Naive thymus-derived CD4-positive, alpha-beta T cell (primary cell): ENCODE data around the gene HIVEP3. TPM values are rescaled to one million over a fixed set of nuclear protein-coding genes. Genes with fewer than 3 reads are reported as not detected.
"Not testable (repeated sequence)": the region's sequence is repeated elsewhere in the genome, so short reads cannot be mapped to it uniquely, and the experiment has no call there.

Source experiments
- ATAC-seq: fragments of 150-1000 bp; cut with Tn5 transposase; 2 replicates; pipeline ENCODE4 v1.10.0; 2021; ENCODE audit warnings: mild to moderate bottlenecking, moderate library complexity
- CTCF ChIA-PET: fragments of 350-600 bp; sonication (Branson Sonifier 250); formaldehyde crosslinking; loops from one replicate; lab custom pipeline; 2021; ENCODE audit warnings: antibody characterized with exemption; lab: Charles Lee
- POLR2A ChIA-PET: fragments of 350-600 bp; sonication (Branson Sonifier 250); formaldehyde crosslinking; loops from one replicate; lab custom pipeline; 2021; ENCODE audit warnings: antibody characterized with exemption, inconsistent platforms; lab: Charles Lee
- DNase-seq, 9 donors: peaks; one replicate each; pipeline versions ENCODE4 v3.0.0 to v3.0.0-alpha.2; 2020 to 2022; ENCODE audit warnings: mixed read lengths in 1 of 9
- H3K27ac ChIP-seq: one replicate; pipeline ENCODE4 v1.7.0; 2013; ENCODE audit warnings: mild to moderate bottlenecking, low read depth, low read length, moderate library complexity
- H3K27me3 ChIP-seq, 2 donors: one replicate each; pipeline ENCODE4 v1.7.0; 2013; ENCODE audit warnings: low read length in 2 of 2, mild to moderate bottlenecking in 2 of 2, moderate library complexity in 2 of 2; ENCODE audit not compliant: control insufficient read depth in 2 of 2, insufficient read depth in 2 of 2
- H3K36me3 ChIP-seq, 3 experiments: 1 replicate in 2 of 3; 2 replicates in 1 of 3; pipeline ENCODE4 v1.7.0; 2013; ENCODE audit warnings: low read length in 3 of 3, mild to moderate bottlenecking in 3 of 3, moderate library complexity in 1 of 3; ENCODE audit not compliant: insufficient read depth in 3 of 3, control insufficient read depth in 2 of 3
- H3K4me1 ChIP-seq, 2 donors: one replicate each; pipeline ENCODE4 v1.7.0; 2013; ENCODE audit warnings: low read length in 2 of 2, mild to moderate bottlenecking in 2 of 2, moderate library complexity in 1 of 2; ENCODE audit not compliant: control insufficient read depth in 2 of 2, insufficient read depth in 2 of 2
- H3K4me3 ChIP-seq: 2 replicates; pipeline ENCODE4 v1.7.0; 2013; ENCODE audit warnings: mild to moderate bottlenecking, low read length
- H3K9me3 ChIP-seq, 3 experiments: 1 replicate in 2 of 3; 2 replicates in 1 of 3; pipeline ENCODE4 v1.7.0; 2013; ENCODE audit warnings: low read length in 3 of 3; ENCODE audit not compliant: control insufficient read depth in 2 of 3
- H3K27ac Mint-ChIP-seq, 9 donors: one replicate each; pipeline ENCODE4 v1.8.0; 2020 to 2022; ENCODE audit warnings: mixed read lengths in 9 of 9, mild to moderate bottlenecking in 8 of 9, moderate library complexity in 5 of 9, inconsistent platforms in 2 of 9
- H3K27me3 Mint-ChIP-seq, 5 donors: one replicate each; pipeline ENCODE4 v1.8.0; 2021 to 2022; ENCODE audit warnings: mixed read lengths in 5 of 5, mild to moderate bottlenecking in 1 of 5
- H3K36me3 Mint-ChIP-seq, 5 donors: one replicate each; pipeline ENCODE4 v1.8.0; 2020 to 2022; ENCODE audit warnings: mixed read lengths in 5 of 5, mild to moderate bottlenecking in 3 of 5, inconsistent platforms in 1 of 5
- H3K4me1 Mint-ChIP-seq, 7 donors: one replicate each; pipeline ENCODE4 v1.8.0; 2020 to 2022; ENCODE audit warnings: mixed read lengths in 7 of 7, mild to moderate bottlenecking in 3 of 7, inconsistent platforms in 1 of 7
- H3K4me3 Mint-ChIP-seq, 10 donors: one replicate each; pipeline ENCODE4 v1.8.0; 2020 to 2022; ENCODE audit warnings: mild to moderate bottlenecking in 10 of 10, mixed read lengths in 10 of 10, moderate library complexity in 6 of 10, inconsistent platforms in 2 of 10
- H3K9me3 Mint-ChIP-seq, 11 donors: one replicate each; pipeline ENCODE4 v1.8.0; 2020 to 2022; ENCODE audit warnings: mixed read lengths in 11 of 11, mild to moderate bottlenecking in 4 of 11, inconsistent platforms in 1 of 11, moderate library complexity in 1 of 11
- intact Hi-C, 2 donors: fragments of 100-400 bp; cut with micrococcal nuclease; formaldehyde crosslinking; loops; one replicate each; pipeline ENCODE4 v1.15.1; 2023
- polyA plus RNA-seq, 2 donors: library from polyadenylated mRNA; unstranded; fragments of 300-500 nt; fragmentation: Illumina TruSeq; gene quantifications; one replicate each; pipeline ENCODE4 v1.2.3, GENCODE V29; 2021
- total RNA-seq, 6 experiments: library from RNA in 5 of 6; stranded (reverse) in 5 of 6; gene quantifications; 1 replicate in 5 of 6; 2 replicates in 1 of 6; pipeline ENCODE4 v1.2.3 and lab custom pipeline; 2021 to 2026

The HIVEP3 gene
- total and polyA plus RNA-seq, 7 experiments from 2014 or later, result 4.3 to 19.1 (median 7.0) TPM

GRCh38 chr1:41560496-41560895, 358.2 kb downstream of the HIVEP3 start:
- no peaks in the 10 kb centered on the region for H3K9me3 ChIP-seq
- no peaks in the 10 kb centered on the region for H3K27me3 Mint-ChIP-seq
- H3K4me1 ChIP-seq, result no peaks in the 10 kb centered on the region
- H3K4me3 ChIP-seq, result no peak overlapping the region
- H3K36me3 Mint-ChIP-seq, result peaks cover 4 to 36% (median 25%) of the 10 kb centered on the region in 5 donors
- intact Hi-C loops, result no loop called here
- peaks cover 0 to 11% (median 3%) of the 10 kb centered on the region in 11 donors for H3K9me3 Mint-ChIP-seq
- H3K36me3 ChIP-seq, result no peaks in the 10 kb centered on the region
- H3K4me3 Mint-ChIP-seq, result no peak overlapping the region
- no peak for ATAC-seq
- no peak overlapping the region for H3K27ac Mint-ChIP-seq
- CTCF ChIA-PET, result no interaction called here
- H3K27ac ChIP-seq, result no peak overlapping the region
- POLR2A ChIA-PET, result no interaction called here
- H3K4me1 Mint-ChIP-seq, result peaks cover 0 to 7% (median 0%) of the 10 kb centered on the region in 7 donors
- peak in 1 of 9 donors; percentile 19 for DNase-seq
- no peaks in the 10 kb centered on the region for H3K27me3 ChIP-seq

- intact Hi-C loops, result no loop called here
- peaks cover 5 to 41% (median 25%) of the 10 kb centered on the region in 5 donors for H3K36me3 Mint-ChIP-seq
- ChIA-PET CTCF (no interaction called here), POLR2A (no interaction called here)
- H3K27me3 Mint-ChIP-seq, result no peaks in the 10 kb centered on the region
- H3K4me1 ChIP-seq, result no peaks in the 10 kb centered on the region
- H3K9me3 ChIP-seq, result no peaks in the 10 kb centered on the region
- H3K27ac ChIP-seq, result no peak overlapping the region
- DNase-seq (peak in 1 of 9 donors; percentile 16), ATAC-seq (no peak)
- H3K36me3 ChIP-seq, result no peaks in the 10 kb centered on the region
- no peak overlapping the region for H3K4me3 Mint-ChIP-seq
- H3K27me3 ChIP-seq, result no peaks in the 10 kb centered on the region
- H3K27ac Mint-ChIP-seq, result peak overlapping the region in 1 of 9 donors; percentile 23
- no peak overlapping the region for H3K4me3 ChIP-seq
- H3K4me1 Mint-ChIP-seq, result peaks cover 0 to 7% (median 0%) of the 10 kb centered on the region in 7 donors
- H3K9me3 Mint-ChIP-seq, result peaks cover 0 to 13% (median 4%) of the 10 kb centered on the region in 11 donors
Measured at GRCh38 chr1:41559331-41559730, 359.4 kb downstream of the HIVEP3 start.

- Mint-ChIP-seq H3K9me3 (peaks cover 0 to 16% (median 7%) of the 10 kb centered on the region in 11 donors), H3K36me3 (peaks cover 5 to 45% (median 25%) of the 10 kb centered on the region in 5 donors), H3K27me3 (no peaks in the 10 kb centered on the region), H3K4me3 (no peak overlapping the region), H3K4me1 (peaks cover 0 to 7% (median 0%) of the 10 kb centered on the region in 7 donors), H3K27ac (peak overlapping the region in 1 of 9 donors; percentile 84)
- Histone ChIP-seq H3K4me3 (no peak overlapping the region), H3K9me3 (no peaks in the 10 kb centered on the region), H3K27ac (no peak overlapping the region), H3K4me1 (no peaks in the 10 kb centered on the region), H3K27me3 (no peaks in the 10 kb centered on the region), H3K36me3 (no peaks in the 10 kb centered on the region)
- ChIA-PET POLR2A (no interaction called here), CTCF (no interaction called here)
- ATAC-seq (no peak), DNase-seq (peak in 1 of 9 donors; percentile 20)
- intact Hi-C loops, result no loop called here
Measured at GRCh38 chr1:41558761-41559171, 360.0 kb downstream of the HIVEP3 start.

- peaks cover 0 to 21% (median 9%) of the 10 kb centered on the region in 11 donors for H3K9me3 Mint-ChIP-seq
- H3K27ac Mint-ChIP-seq, result no peak overlapping the region
- Histone ChIP-seq H3K9me3 (no peaks in the 10 kb centered on the region), H3K27me3 (no peaks in the 10 kb centered on the region), H3K4me1 (no peaks in the 10 kb centered on the region), H3K4me3 (no peak overlapping the region), H3K27ac (no peak overlapping the region), H3K36me3 (no peaks in the 10 kb centered on the region)
- POLR2A ChIA-PET, result no interaction called here
- CTCF ChIA-PET, result no interaction called here
- peaks cover 5 to 50% (median 25%) of the 10 kb centered on the region in 5 donors for H3K36me3 Mint-ChIP-seq
- no peak overlapping the region for H3K4me3 Mint-ChIP-seq
- ATAC-seq, result no peak
- intact Hi-C loops, result no loop called here
- DNase-seq, result peak in 1 of 9 donors; percentile 19
- no peaks in the 10 kb centered on the region for H3K27me3 Mint-ChIP-seq
- H3K4me1 Mint-ChIP-seq, result peaks cover 0 to 7% (median 0%) of the 10 kb centered on the region in 7 donors
Measured at GRCh38 chr1:41557751-41558455, 360.8 kb downstream of the HIVEP3 start.

GRCh38 chr1:41554746-41555145, 364.0 kb downstream of the HIVEP3 start:
- Mint-ChIP-seq H3K9me3 (peaks cover 0 to 35% (median 13%) of the 10 kb centered on the region in 11 donors), H3K36me3 (peaks cover 5 to 63% (median 21%) of the 10 kb centered on the region in 5 donors), H3K4me1 (peaks cover 0 to 10% (median 0%) of the 10 kb centered on the region in 7 donors)
- H3K9me3 ChIP-seq, H3K27me3 ChIP-seq, POLR2A ChIA-PET, H3K4me3 Mint-ChIP-seq, H3K27me3 Mint-ChIP-seq, H3K4me3 ChIP-seq, H3K36me3 ChIP-seq, ATAC-seq, H3K27ac ChIP-seq, H3K4me1 ChIP-seq, H3K27ac Mint-ChIP-seq, intact Hi-C loops: not testable (repeated sequence)
- CTCF ChIA-PET, result interaction anchor here (0.8 kb wide), 1 partner anchor 9 kb away, joined by 3 read pairs; no protein-coding TSS in a partner anchor
- DNase-seq, result peak in 1 of 9 donors; percentile 16

- Mint-ChIP-seq H3K36me3 (peaks cover 0 to 46% (median 0%) of the 10 kb centered on the region in 5 donors), H3K27ac (no peak overlapping the region), H3K27me3 (no peaks in the 10 kb centered on the region), H3K4me3 (no peak overlapping the region), H3K4me1 (peaks cover 0 to 4% (median 0%) of the 10 kb centered on the region in 7 donors), H3K9me3 (peaks cover 0 to 23% (median 4%) of the 10 kb centered on the region in 11 donors)
- intact Hi-C loops, result no loop called here
- Histone ChIP-seq H3K36me3 (peaks cover 0 to 8% (median 0%) of the 10 kb centered on the region in 3 experiments), H3K27ac (no peak overlapping the region), H3K27me3 (no peaks in the 10 kb centered on the region), H3K4me1 (no peaks in the 10 kb centered on the region), H3K9me3 (no peaks in the 10 kb centered on the region), H3K4me3 (no peak overlapping the region)
- CTCF ChIA-PET, result no interaction called here
- no peak for DNase-seq
- ATAC-seq, result no peak
- POLR2A ChIA-PET, result no interaction called here
Measured at GRCh38 chr1:41547781-41548560, 370.8 kb downstream of the HIVEP3 start.
